ENCODE results near the gene CYFIP1.

The CYFIP1 gene

GRCh38 chr15:22981051-22981840 lies 1.1 kb upstream of the CYFIP1 start:
- intact Hi-C loops (cut with micrococcal nuclease): loop anchor here (2.0 to 5.0 kb wide), 2 partner anchors 34 to 58 kb away; partner anchors contain the start of gene TUBGCP5
- Mint-ChIP-seq H3K9me3 (no peaks in the 10 kb centered on the region), H3K27ac (no peak overlapping the region), H3K4me1 (ENCODE audit: low read depth) (peaks cover 13% of the 10 kb centered on the region), H3K36me3 (ENCODE audit: low read depth) (peaks cover 10% of the 10 kb centered on the region), H3K27me3 (peaks cover 4% of the 10 kb centered on the region), H3K4me3 (peak overlapping the region; percentile 72)

- Mint-ChIP-seq H3K4me3 (peak overlapping the region; percentile 90), H3K9me3 (no peaks in the 10 kb centered on the region), H3K4me1 (ENCODE audit: low read depth) (peaks cover 22% of the 10 kb centered on the region), H3K27me3 (peaks cover 4% of the 10 kb centered on the region), H3K36me3 (ENCODE audit: low read depth) (peaks cover 10% of the 10 kb centered on the region), H3K27ac (peak overlapping the region; percentile 84)
- intact Hi-C loops (cut with micrococcal nuclease): loop anchor here (2.0 to 5.0 kb wide), 2 partner anchors 32 to 59 kb away; partner anchors contain the start of gene TUBGCP5
These were observed 655 bp downstream of the CYFIP1 start for GRCh38 chr15:22979238-22980188.

- intact Hi-C loops (cut with micrococcal nuclease): no loop called here
- Mint-ChIP-seq H3K36me3 (ENCODE audit: low read depth) (peaks cover 10% of the 10 kb centered on the region), H3K9me3 (no peaks in the 10 kb centered on the region), H3K27me3 (peaks cover 4% of the 10 kb centered on the region), H3K4me3 (peak overlapping the region; percentile 90), H3K4me1 (ENCODE audit: low read depth) (peaks cover 27% of the 10 kb centered on the region), H3K27ac (peak overlapping the region; percentile 84)
These were observed 1.4 kb downstream of the CYFIP1 start for GRCh38 chr15:22978691-22979237.

- peak overlapping the region; percentile 26 for H3K4me3 Mint-ChIP-seq
- H3K9me3 Mint-ChIP-seq: no peaks in the 10 kb centered on the region
- peaks cover 20% of the 10 kb centered on the region for H3K36me3 Mint-ChIP-seq (ENCODE audit: low read depth)
- peak overlapping the region; percentile 76 for H3K27ac Mint-ChIP-seq
- H3K27me3 Mint-ChIP-seq: no peaks in the 10 kb centered on the region
- intact Hi-C loops (cut with micrococcal nuclease): no loop called here
- peaks cover 44% of the 10 kb centered on the region for H3K4me1 Mint-ChIP-seq (ENCODE audit: low read depth)
These were observed 5.4 kb downstream of the CYFIP1 start for GRCh38 chr15:22974745-22975144.

GRCh38 chr15:22973987-22974386 lies 6.2 kb downstream of the CYFIP1 start:
- Mint-ChIP-seq H3K27me3 (no peaks in the 10 kb centered on the region), H3K4me3 (no peak overlapping the region), H3K27ac (peak overlapping the region; percentile 76), H3K36me3 (ENCODE audit: low read depth) (peaks cover 13% of the 10 kb centered on the region), H3K9me3 (no peaks in the 10 kb centered on the region), H3K4me1 (ENCODE audit: low read depth) (peaks cover 42% of the 10 kb centered on the region)
- intact Hi-C loops (cut with micrococcal nuclease): no loop called here

GRCh38 chr15:22973286-22973685 lies 6.9 kb downstream of the CYFIP1 start:
- H3K4me3 Mint-ChIP-seq: peak overlapping the region; percentile 51
- intact Hi-C loops (cut with micrococcal nuclease): no loop called here
- peaks cover 42% of the 10 kb centered on the region for H3K4me1 Mint-ChIP-seq (ENCODE audit: low read depth)
- no peaks in the 10 kb centered on the region for H3K27me3 Mint-ChIP-seq
- peaks cover 17% of the 10 kb centered on the region for H3K36me3 Mint-ChIP-seq (ENCODE audit: low read depth)
- peak overlapping the region; percentile 76 for H3K27ac Mint-ChIP-seq
- H3K9me3 Mint-ChIP-seq: no peaks in the 10 kb centered on the region

- Mint-ChIP-seq H3K4me3 (no peak overlapping the region), H3K4me1 (ENCODE audit: low read depth) (peaks cover 51% of the 10 kb centered on the region), H3K27me3 (no peaks in the 10 kb centered on the region), H3K36me3 (ENCODE audit: low read depth) (peaks cover 31% of the 10 kb centered on the region), H3K9me3 (no peaks in the 10 kb centered on the region), H3K27ac (no peak overlapping the region)
- intact Hi-C loops (cut with micrococcal nuclease): no loop called here
These were observed 10.7 kb downstream of the CYFIP1 start for GRCh38 chr15:22969489-22969888.

GRCh38 chr15:22968366-22968765 lies 11.8 kb downstream of the CYFIP1 start:
- peaks cover 53% of the 10 kb centered on the region for H3K4me1 Mint-ChIP-seq (ENCODE audit: low read depth)
- H3K27me3 Mint-ChIP-seq: no peaks in the 10 kb centered on the region
- no peaks in the 10 kb centered on the region for H3K9me3 Mint-ChIP-seq
- peak overlapping the region; percentile 37 for H3K27ac Mint-ChIP-seq
- intact Hi-C loops (cut with micrococcal nuclease): no loop called here
- peaks cover 31% of the 10 kb centered on the region for H3K36me3 Mint-ChIP-seq (ENCODE audit: low read depth)
- H3K4me3 Mint-ChIP-seq: no peak overlapping the region

- Mint-ChIP-seq H3K36me3 (ENCODE audit: low read depth) (peaks cover 40% of the 10 kb centered on the region), H3K4me3 (no peak overlapping the region), H3K9me3 (no peaks in the 10 kb centered on the region), H3K27ac (no peak overlapping the region), H3K4me1 (ENCODE audit: low read depth) (peaks cover 52% of the 10 kb centered on the region), H3K27me3 (no peaks in the 10 kb centered on the region)
- intact Hi-C loops (cut with micrococcal nuclease): no loop called here
These were observed 12.9 kb downstream of the CYFIP1 start for GRCh38 chr15:22967084-22967770.

- peaks cover 40% of the 10 kb centered on the region for H3K36me3 Mint-ChIP-seq (ENCODE audit: low read depth)
- no peaks in the 10 kb centered on the region for H3K27me3 Mint-ChIP-seq
- intact Hi-C loops (cut with micrococcal nuclease): no loop called here
- H3K27ac Mint-ChIP-seq: no peak overlapping the region
- peak overlapping the region; percentile 2 for H3K4me3 Mint-ChIP-seq
- no peaks in the 10 kb centered on the region for H3K9me3 Mint-ChIP-seq
- peaks cover 58% of the 10 kb centered on the region for H3K4me1 Mint-ChIP-seq (ENCODE audit: low read depth)
These were observed 13.7 kb downstream of the CYFIP1 start for GRCh38 chr15:22966321-22967083.

GRCh38 chr15:22963641-22964040 lies 16.5 kb downstream of the CYFIP1 start:
- Mint-ChIP-seq H3K27ac (no peak overlapping the region), H3K9me3 (no peaks in the 10 kb centered on the region), H3K36me3 (ENCODE audit: low read depth) (peaks cover 35% of the 10 kb centered on the region), H3K4me3 (no peak overlapping the region), H3K27me3 (no peaks in the 10 kb centered on the region), H3K4me1 (ENCODE audit: low read depth) (peaks cover 78% of the 10 kb centered on the region)
- intact Hi-C loops (cut with micrococcal nuclease): no loop called here

GRCh38 chr15:22962611-22963010 lies 17.6 kb downstream of the CYFIP1 start:
- no peaks in the 10 kb centered on the region for H3K27me3 Mint-ChIP-seq
- H3K9me3 Mint-ChIP-seq: no peaks in the 10 kb centered on the region
- H3K4me1 Mint-ChIP-seq (ENCODE audit: low read depth): peaks cover 80% of the 10 kb centered on the region
- intact Hi-C loops (cut with micrococcal nuclease): no loop called here
- H3K4me3 Mint-ChIP-seq: no peak overlapping the region
- H3K36me3 Mint-ChIP-seq (ENCODE audit: low read depth): peaks cover 34% of the 10 kb centered on the region
- H3K27ac Mint-ChIP-seq: no peak overlapping the region

GRCh38 chr15:22961762-22962161 lies 18.4 kb downstream of the CYFIP1 start:
- Mint-ChIP-seq H3K27me3 (no peaks in the 10 kb centered on the region), H3K27ac (peak overlapping the region; percentile 59)
- intact Hi-C loops (cut with micrococcal nuclease): no loop called here

More at GRCh38 chr15:22961762-22962161, 18.4 kb downstream of the CYFIP1 start:
- Mint-ChIP-seq H3K9me3 (no peaks in the 10 kb centered on the region), H3K4me1 (ENCODE audit: low read depth) (peaks cover 83% of the 10 kb centered on the region), H3K36me3 (ENCODE audit: low read depth) (peaks cover 33% of the 10 kb centered on the region), H3K4me3 (no peak overlapping the region)
